Fibroblast of pulmonary artery (primary cell): ENCODE data around the gene MYH9.
A peak's percentile ranks its signal among the peaks of the same experiment; 100 is the strongest.

Experiments used
- DNase-seq: peaks from one replicate; pipeline ENCODE4 v3.0.0-alpha.2; 2010; ENCODE audit warnings: low read depth
- H3K4me3 ChIP-seq: replicated peaks from 2 replicates; pipeline ENCODE4 v1.5.1; 2011; ENCODE audit warnings: low read depth, mild to moderate bottlenecking, control low read depth, low read length, moderate library complexity
- CTCF ChIP-seq: IDR thresholded peaks from 2 replicates; pipeline ENCODE4 v1.5.1; 2011; ENCODE audit warnings: mild to moderate bottlenecking, control low read depth, low read length, inconsistent platforms; ENCODE audit errors: missing control alignments

Gene MYH9

GRCh38 chr22:36330127-36330526, 57.6 kb downstream of the MYH9 start:
- no peak for TF ChIP-seq CTCF
- DNase-seq = no peak
- no peak overlapping the region for H3K4me3 ChIP-seq

GRCh38 chr22:36329254-36330078, 58.3 kb downstream of the MYH9 start:
- no peak overlapping the region for H3K4me3 ChIP-seq
- DNase-seq = peak; percentile 98
- TF ChIP-seq CTCF = no peak

GRCh38 chr22:36328635-36329253, 59.0 kb downstream of the MYH9 start:
- no peak overlapping the region for H3K4me3 ChIP-seq
- no peak for TF ChIP-seq CTCF
- DNase-seq = peak; percentile 88

GRCh38 chr22:36327922-36328551, 59.7 kb downstream of the MYH9 start:
- peak; percentile 73 for DNase-seq
- H3K4me3 ChIP-seq = no peak overlapping the region
- no peak for TF ChIP-seq CTCF

GRCh38 chr22:36326178-36327161, 61.3 kb downstream of the MYH9 start:
- H3K4me3 ChIP-seq = no peak overlapping the region
- no peak for DNase-seq
- no peak for TF ChIP-seq CTCF
